Stomach (tissue), 4 donors: ENCODE measurements around the gene OGDH.

Experiments
- CTCF ChIP-seq, 7 experiments: fragments of 450-650 bp in 4 of 7; fragments of 200-600 bp in 3 of 7; sonication (generic) in 3 of 7; IDR thresholded peaks; one replicate each; pipeline ENCODE4 v1.5.1; 2016 to 2019; ENCODE audit warnings: antibody characterized with exemption in 7 of 7, control low read depth in 2 of 7, mild to moderate bottlenecking in 1 of 7
- POLR2A ChIP-seq, 4 donors: fragments of 450-650 bp; IDR thresholded peaks; one replicate each; pipeline ENCODE4 v1.6.1; 2016; ENCODE audit warnings: antibody characterized with exemption in 4 of 4, control low read depth in 2 of 4, mild to moderate bottlenecking in 1 of 4, moderate library complexity in 1 of 4
- POLR2AphosphoS5 ChIP-seq, 3 donors: sonication (generic); formaldehyde crosslinking; IDR thresholded peaks; one replicate each; pipeline ENCODE4 v1.6.1; 2016; ENCODE audit warnings: antibody characterized with exemption in 3 of 3

DNA sequence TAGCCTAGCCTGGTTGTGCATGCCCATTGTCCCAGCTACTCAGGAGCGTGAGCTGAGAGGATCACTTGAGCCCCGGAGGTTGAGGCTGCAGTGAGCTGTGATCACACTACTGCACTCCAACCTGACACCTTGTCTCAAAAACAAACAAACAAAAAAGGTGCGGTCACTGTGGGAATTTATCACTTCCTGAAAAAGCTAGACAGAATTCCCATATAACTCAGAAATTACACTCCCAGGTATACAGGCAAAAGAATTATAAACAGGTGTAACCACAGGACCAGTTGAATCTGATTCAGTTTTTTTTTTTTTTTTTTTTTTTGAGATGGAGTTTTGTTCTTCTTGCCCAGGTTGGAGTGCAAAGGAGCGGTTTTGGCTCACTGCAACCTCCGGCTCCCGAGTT lies 3.2 kb upstream of the OGDH start:
- TF ChIP-seq CTCF (IDR thresholded peaks at IDR 0.05) (no peak), POLR2A (IDR thresholded peaks at IDR 0.05) (no peak), POLR2AphosphoS5 (IDR thresholded peaks at IDR 0.05) (no peak)
